Measurements from ENCODE around the gene F11.
A peak's percentile ranks its signal among the peaks of the same experiment; 100 is the strongest.

DNA sequence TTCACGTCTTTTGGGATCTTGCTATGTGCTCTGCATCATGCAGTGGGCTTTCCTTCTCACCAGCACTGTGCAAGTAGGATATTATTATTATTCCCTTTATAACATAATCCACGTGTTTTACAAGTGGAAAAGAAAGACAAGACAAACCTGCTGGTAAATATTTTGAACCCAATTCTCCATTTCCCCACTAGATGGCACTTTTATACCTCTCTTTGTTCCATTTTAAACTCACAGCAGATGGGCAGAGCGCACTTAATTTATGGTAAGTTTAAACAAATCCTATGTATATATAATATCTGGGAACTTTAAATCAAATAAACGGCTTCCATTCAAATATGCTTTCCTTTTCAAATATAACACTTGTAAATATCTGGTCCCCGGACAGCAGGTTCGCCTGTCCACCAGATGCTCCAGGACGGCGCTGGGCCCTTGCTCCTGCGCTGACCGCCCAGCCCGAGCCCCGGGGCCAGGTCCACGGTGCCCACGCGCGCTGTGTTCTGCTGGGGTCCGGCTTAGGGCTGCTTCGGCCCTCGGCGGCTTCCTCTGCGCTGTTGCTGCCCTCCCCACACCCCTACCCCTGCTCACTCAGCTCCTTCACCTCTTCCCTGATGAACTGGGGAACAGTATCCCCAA is 31.1 kb downstream of the F11 start:
- TF ChIP-seq EZH2 (IDR thresholded peaks at IDR 0.05; ENCODE audit: borderline replicate concordance, low read length) = no peak
- TF ChIP-seq, protein P1, sequence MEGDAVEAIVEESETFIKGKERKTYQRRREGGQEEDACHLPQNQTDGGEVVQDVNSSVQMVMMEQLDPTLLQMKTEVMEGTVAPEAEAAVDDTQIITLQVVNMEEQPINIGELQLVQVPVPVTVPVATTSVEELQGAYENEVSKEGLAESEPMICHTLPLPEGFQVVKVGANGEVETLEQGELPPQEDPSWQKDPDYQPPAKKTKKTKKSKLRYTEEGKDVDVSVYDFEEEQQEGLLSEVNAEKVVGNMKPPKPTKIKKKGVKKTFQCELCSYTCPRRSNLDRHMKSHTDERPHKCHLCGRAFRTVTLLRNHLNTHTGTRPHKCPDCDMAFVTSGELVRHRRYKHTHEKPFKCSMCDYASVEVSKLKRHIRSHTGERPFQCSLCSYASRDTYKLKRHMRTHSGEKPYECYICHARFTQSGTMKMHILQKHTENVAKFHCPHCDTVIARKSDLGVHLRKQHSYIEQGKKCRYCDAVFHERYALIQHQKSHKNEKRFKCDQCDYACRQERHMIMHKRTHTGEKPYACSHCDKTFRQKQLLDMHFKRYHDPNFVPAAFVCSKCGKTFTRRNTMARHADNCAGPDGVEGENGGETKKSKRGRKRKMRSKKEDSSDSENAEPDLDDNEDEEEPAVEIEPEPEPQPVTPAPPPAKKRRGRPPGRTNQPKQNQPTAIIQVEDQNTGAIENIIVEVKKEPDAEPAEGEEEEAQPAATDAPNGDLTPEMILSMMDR (IDR thresholded peaks at IDR 0.05; ENCODE audit: low read length) = peak; percentile 77

All from OCI-LY1 (cell line).